A549 (cell line): Measurements from ENCODE around the gene RIN2.

Source experiments
- EP300 ChIP-seq, 2 experiments: fragments of >200 bp; sonication (Bioruptor Twin); formaldehyde crosslinking; IDR thresholded peaks; 2 replicates in 1 of 2; 3 replicates in 1 of 2; pipeline ENCODE4 v1.6.1; 2016 to 2017
- ESRRA ChIP-seq: fragments of 150-350 bp; IDR thresholded peaks from 2 replicates; pipeline ENCODE4 v1.6.1; 2014; ENCODE audit warnings: mild to moderate bottlenecking, low read length, borderline replicate concordance
- HDAC2 ChIP-seq: fragments of 200-600 bp; sonication (generic); IDR thresholded peaks from 2 replicates; pipeline ENCODE4 v1.6.1; 2016
- HOXB13 ChIP-seq: fragments of 250-450 bp; sonication (Bioruptor Pico); IDR thresholded peaks from 2 replicates; pipeline ENCODE4 v1.5.0; 2020; ENCODE audit warnings: low read depth, mild to moderate bottlenecking, moderate library complexity
- RAD21 ChIP-seq, 2 experiments: fragments of >200 bp in 1 of 2; sonication (Bioruptor Twin) in 1 of 2; formaldehyde crosslinking in 1 of 2; IDR thresholded peaks in 1 of 2; conservative IDR thresholded peaks in 1 of 2; 2 replicates in 1 of 2; 3 replicates in 1 of 2; pipeline ENCODE4 v1.6.1; 2012 to 2018; ENCODE audit warnings: inconsistent platforms in 1 of 2
- SMC3 ChIP-seq: fragments of >200 bp; sonication (Bioruptor Twin); formaldehyde crosslinking; IDR thresholded peaks from 3 replicates; pipeline ENCODE4 v1.6.1; 2018; ENCODE audit warnings: inconsistent platforms
- TP53 ChIP-seq: fragments of 250-450 bp; sonication (Bioruptor Pico); IDR thresholded peaks from 2 replicates; pipeline ENCODE4 v1.5.0; 2021; ENCODE audit warnings: mild to moderate bottlenecking, moderate library complexity
- ZSCAN20 ChIP-seq: fragments of 250-450 bp; sonication (Bioruptor Pico); IDR thresholded peaks from 2 replicates; pipeline ENCODE4 v1.8.0; 2022; ENCODE audit warnings: mild to moderate bottlenecking, moderate library complexity
- TF ChIP-seq, protein P1 (sequence below): fragments of >200 bp; sonication (Bioruptor Twin); formaldehyde crosslinking; IDR thresholded peaks from 3 replicates; pipeline ENCODE4 v1.5.1; 2016

DNA sequence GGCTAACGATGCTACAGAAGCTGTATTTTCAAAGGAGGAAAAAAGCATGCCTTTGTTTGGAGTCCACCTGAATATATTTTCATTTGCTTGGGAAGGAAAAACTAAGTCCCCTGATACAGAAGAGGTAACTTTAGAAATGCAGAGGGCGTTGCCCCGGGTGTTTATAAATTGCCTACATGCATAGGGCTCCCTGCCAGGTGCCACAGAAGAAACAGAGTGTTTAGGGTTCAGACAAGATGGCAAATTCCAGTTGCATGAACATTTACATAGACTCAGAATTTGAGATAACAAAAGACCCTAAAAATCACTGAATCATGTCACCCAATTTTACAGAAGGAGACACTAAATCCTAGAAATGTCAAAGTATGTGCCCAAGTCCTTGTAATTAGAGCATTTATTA is 19.9 kb downstream of the RIN2 start:
- no peak for TF ChIP-seq TP53 (CRISPR knock-in tag)
- no peak for TF ChIP-seq HOXB13 (CRISPR knock-in tag)
- TF ChIP-seq HDAC2, result no peak
- no peak for TF ChIP-seq RAD21 (conservative IDR thresholded peaks at IDR 0.05 in 1 of 2, IDR thresholded peaks at IDR 0.05 in 1 of 2)
- TF ChIP-seq, protein P1, sequence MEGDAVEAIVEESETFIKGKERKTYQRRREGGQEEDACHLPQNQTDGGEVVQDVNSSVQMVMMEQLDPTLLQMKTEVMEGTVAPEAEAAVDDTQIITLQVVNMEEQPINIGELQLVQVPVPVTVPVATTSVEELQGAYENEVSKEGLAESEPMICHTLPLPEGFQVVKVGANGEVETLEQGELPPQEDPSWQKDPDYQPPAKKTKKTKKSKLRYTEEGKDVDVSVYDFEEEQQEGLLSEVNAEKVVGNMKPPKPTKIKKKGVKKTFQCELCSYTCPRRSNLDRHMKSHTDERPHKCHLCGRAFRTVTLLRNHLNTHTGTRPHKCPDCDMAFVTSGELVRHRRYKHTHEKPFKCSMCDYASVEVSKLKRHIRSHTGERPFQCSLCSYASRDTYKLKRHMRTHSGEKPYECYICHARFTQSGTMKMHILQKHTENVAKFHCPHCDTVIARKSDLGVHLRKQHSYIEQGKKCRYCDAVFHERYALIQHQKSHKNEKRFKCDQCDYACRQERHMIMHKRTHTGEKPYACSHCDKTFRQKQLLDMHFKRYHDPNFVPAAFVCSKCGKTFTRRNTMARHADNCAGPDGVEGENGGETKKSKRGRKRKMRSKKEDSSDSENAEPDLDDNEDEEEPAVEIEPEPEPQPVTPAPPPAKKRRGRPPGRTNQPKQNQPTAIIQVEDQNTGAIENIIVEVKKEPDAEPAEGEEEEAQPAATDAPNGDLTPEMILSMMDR, result no peak
- TF ChIP-seq EP300 (IDR thresholded peaks at IDR 0.05), result no peak
- no peak for TF ChIP-seq ZSCAN20
- TF ChIP-seq ESRRA, result no peak
- no peak for TF ChIP-seq SMC3
